Daoy (cell line): ENCODE results near the gene AMHR2. TPM values are rescaled to one million over a fixed set of nuclear protein-coding genes. Genes with fewer than 3 reads are reported as not detected.
"Not testable (repeated sequence)": the region's sequence is repeated elsewhere in the genome, so short reads cannot be mapped to it uniquely, and the experiment has no call there.

Experiments used
- DNase-seq: peaks from one replicate; pipeline ENCODE4 v3.0.0-alpha.2; 2015; ENCODE audit warnings: low read depth
- total RNA-seq: library from RNA; depleted of rRNA; stranded (reverse); fragments of >200 nt; shearing (Covaris generic); gene quantifications from 2 replicates; pipeline ENCODE4 v1.2.3, GENCODE V29; 2014; rRNA removed

The AMHR2 gene
- not detected in 2 replicates for total RNA-seq

DNA sequence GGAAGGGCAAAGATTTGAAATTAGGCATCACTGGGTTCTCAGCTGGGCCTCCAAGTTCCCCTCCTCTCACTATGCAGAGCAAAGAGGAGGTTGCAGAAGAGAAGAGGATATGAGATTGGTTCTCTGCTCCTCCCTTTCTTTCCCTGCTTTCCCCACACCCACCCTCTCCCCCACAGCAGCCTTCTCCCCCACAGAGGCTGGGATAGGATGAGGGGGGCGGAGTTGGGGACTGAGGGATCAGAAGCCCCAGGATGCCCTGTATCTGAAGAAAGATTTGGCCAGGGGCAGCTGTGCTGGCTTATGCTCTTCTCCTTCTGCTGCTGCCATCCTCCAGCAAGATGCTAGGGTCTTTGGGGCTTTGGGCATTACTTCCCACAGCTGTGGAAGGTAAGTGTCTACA, at the start of gene AMHR2:
Gene AMHR2, plus strand, starts transcription at position 259 of the 400 bp plus-strand sequence. Its CDS starts 80 bp downstream, at position 339.
- DNase-seq: no peak

DNA sequence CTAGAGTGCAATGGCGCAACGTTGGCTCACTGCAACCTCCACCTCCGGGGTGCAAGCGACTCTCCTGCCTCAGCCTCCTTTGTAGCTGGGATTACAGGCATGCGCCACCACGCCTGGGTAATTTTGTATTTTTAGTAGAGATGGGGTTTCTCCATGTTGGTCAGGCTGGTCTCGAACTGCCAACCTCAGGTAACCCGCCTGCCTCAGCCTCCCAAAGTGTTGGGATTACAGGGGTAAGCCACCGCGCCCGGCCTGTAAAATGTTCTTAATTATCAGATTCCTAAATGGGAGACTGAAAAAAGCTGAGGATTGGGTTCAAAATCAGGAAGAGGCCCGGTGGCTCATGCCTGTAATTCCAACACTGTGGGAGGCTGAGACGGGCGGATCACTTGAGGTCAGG, 49.4 kb upstream of the AMHR2 start:
- not testable (repeated sequence) for DNase-seq

DNA sequence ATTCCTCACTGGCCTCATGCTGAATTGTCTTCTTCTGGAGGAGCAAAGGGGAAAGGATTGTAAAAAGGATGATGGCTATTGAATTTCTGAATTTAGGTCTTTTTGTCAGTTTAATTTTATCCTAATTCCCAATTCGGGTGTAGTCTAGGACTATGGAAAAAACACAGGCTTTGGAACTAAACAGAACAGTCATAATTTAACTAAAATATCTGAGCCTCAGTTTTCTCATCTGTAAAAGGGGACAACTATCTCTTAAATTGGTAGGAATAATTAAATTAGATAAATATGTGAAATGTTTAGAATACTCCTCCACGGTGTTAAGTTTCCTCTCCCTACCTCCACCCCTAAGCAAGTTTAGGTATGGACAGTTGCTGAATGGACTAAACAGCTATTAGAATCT, 46.9 kb upstream of the AMHR2 start:
- DNase-seq: no peak

DNA sequence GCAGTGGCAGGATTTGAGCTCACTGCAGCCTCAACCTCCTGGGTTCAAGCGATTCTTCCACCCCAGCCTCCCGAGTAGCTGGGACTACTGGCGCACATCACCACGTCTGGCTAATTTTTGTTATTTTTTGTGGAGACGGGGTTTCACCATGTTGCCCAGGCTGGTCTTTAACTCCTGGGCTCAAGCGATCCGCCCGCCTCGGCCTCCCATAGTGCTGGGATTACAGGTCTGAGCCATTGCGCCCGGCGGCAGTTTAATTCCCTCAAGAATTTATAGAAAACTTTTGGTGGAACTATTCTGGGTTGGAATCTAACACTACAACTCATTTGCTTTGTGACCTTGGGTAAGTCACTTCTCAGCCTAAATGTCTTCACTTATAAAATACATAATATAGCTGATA, 45.4 kb upstream of the AMHR2 start:
- DNase-seq: no peak

DNA sequence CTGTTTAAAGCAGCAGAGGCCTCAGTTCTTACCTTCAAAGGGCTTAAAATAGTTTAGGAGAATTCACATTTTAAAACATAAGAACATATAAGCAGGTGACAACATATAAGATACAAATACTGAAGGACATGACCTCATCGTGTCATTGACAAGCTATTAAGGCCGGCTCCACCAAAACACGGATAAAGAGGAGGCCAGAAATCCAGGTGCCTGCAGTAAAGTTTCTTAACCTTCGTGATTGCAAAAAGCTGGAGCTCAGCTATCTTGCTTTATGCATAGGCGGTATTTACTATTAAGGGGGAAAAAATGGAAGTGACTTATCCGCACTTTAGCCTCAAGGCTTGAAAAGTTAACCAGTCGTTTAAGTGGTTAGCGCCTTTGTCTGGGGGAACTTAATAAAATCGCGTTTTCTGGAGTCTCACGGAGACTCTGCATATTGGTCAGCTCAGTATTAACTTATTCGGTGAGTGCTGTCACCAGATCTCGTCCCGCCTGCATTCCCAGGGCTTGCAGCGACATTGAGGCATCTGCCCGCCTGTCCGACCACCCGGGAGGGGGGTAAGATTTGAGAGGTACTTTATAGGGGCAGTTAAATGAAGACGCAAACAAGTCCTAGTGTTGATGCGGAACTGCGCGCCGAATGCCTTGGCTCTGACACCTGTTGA, 44.8 kb upstream of the AMHR2 start:
- peak; percentile 7 for DNase-seq

DNA sequence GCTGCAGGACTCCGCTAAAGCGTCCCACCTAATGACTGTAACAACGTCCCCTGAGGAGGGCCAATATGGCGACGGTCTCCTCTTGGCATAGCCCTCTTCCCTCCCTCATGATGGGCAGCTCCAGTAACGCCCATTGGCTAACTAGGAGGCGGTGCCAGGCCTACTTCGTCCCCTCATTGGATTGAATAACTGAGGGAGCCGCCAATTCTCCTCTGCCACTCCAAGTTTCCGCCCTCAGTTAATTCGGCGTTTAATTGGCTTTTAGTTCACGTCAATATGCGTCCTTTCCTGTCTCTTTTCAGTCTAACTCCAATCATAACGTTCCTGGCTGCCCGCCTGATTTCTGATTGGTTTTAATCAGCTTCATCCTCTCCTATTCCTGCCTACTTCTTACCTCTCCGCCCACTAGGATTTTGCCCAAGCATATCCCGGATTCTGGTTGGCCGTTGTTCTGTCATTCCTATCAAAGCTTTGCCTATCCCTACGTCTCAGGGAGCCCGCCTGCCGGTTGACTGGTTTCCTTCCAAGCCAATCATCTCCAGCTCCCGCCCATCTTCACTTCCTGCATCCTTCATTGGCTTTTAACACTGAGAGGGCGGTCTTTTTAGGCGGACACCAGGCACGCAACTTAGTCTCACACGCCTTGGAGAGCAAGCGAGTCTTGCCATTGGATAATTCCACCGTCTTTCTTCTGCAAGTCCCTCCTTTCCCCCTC, 44.1 kb upstream of the AMHR2 start:
- peak; percentile 100 for DNase-seq

DNA sequence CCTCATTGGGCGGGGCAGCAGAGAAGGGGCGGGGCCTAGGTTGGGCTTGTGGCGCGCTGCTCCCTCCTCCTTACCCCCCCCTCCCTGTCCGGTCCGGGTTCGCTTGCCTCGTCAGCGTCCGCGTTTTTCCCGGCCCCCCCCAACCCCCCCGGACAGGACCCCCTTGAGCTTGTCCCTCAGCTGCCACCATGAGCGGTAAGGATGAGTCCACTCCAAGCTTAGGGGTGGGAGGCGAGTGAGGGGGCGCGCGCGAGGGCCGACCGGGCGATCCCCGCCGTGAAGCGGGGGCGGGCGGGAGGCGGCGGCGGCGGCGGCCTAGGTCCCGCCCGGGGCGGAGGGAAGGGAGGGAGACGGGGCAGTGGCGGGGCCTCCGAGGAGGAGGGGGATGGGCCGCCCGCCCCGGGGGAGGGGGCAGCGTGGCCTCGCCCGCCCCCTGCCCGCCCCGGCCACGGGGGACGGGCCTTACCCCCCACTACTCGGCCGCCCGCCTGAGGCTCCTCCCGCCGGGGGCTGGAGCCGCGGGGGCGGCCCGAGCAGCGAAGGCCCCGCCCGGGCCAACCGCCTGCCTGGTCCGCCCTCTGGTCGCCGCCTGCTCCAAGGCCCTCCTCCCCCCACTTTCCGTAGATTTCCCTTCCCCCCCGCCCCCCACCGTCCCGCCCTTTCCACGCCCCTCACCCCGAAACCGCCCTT, 43.4 kb upstream of the AMHR2 start, which contains the start of gene SP1:
Gene SP1, plus strand, starts transcription at position 73 of the 690 bp plus-strand sequence. Its CDS starts 116 bp downstream, at position 189.
- DNase-seq: peak; percentile 96

DNA sequence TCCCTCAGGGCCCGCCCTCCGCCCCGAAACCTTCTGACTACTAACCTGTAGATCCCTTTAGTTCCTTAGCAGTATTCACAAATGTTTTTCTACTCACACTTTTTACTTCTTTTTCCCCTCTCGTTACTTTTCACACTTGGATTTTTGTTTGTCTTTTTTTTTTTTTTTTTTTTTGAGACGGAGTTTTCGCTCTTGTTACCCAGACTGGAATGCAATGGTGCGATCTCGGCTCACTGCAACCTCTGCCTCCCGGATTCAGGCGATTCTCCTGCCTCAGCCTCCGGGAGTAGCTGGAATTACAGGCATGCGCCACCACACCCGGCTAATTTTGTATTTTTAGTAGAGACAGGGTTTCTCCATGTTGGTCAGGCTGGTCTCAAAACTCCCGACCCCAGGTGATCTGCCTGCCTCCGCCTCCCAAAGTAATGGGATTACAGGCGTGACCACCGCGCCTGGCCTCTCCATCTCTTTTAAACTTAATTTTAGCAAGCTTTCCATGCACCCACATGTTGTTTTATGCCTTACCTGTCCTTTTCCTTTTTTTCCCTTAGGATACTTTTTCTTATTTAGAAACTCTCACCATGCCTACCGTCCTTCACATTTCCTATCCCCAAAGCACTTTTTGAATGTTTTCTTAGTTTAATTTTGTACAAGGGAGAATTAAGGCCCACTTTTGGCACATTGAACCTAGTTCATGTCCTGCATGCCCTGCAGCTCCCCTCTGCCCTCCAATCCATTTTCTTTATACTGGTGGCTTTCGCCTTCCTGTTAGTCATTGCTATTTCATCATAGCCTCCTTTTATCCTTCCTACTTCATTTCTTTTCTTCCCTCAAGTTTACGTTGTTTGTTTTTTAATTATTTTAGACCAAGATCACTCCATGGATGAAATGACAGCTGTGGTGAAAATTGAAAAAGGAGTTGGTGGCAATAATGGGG, 42.6 kb upstream of the AMHR2 start:
- DNase-seq: peak; percentile 35

DNA sequence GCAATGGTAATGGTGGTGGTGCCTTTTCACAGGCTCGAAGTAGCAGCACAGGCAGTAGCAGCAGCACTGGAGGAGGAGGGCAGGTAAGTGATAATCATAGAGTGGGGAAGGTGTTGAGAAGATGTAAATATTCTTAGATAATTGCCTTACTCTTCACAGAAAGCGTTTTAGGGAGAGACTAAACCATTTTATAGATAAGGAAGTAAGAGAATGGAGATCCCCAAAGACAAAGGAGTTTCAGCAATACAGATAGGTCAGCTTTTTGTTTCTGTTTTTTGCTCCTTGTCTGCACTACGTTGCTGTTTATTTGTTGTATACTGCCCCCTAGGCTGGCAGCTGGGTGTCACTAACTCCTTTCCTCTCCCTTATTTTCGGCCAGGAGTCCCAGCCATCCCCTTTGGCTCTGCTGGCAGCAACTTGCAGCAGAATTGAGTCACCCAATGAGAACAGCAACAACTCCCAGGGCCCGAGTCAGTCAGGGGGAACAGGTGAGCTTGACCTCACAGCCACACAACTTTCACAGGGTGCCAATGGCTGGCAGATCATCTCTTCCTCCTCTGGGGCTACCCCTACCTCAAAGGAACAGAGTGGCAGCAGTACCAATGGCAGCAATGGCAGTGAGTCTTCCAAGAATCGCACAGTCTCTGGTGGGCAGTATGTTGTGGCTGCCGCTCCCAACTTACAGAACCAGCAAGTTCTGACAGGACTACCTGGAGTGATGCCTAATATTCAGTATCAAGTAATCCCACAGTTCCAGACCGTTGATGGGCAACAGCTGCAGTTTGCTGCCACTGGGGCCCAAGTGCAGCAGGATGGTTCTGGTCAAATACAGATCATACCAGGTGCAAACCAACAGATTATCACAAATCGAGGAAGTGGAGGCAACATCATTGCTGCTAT, 41.7 kb upstream of the AMHR2 start:
- DNase-seq: peak; percentile 42

DNA sequence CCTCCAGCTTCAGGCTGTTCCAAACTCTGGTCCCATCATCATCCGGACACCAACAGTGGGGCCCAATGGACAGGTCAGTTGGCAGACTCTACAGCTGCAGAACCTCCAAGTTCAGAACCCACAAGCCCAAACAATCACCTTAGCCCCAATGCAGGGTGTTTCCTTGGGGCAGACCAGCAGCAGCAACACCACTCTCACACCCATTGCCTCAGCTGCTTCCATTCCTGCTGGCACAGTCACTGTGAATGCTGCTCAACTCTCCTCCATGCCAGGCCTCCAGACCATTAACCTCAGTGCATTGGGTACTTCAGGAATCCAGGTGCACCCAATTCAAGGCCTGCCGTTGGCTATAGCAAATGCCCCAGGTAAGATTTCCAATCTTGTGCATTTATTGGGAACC, 40.4 kb upstream of the AMHR2 start:
- DNase-seq: no peak

DNA sequence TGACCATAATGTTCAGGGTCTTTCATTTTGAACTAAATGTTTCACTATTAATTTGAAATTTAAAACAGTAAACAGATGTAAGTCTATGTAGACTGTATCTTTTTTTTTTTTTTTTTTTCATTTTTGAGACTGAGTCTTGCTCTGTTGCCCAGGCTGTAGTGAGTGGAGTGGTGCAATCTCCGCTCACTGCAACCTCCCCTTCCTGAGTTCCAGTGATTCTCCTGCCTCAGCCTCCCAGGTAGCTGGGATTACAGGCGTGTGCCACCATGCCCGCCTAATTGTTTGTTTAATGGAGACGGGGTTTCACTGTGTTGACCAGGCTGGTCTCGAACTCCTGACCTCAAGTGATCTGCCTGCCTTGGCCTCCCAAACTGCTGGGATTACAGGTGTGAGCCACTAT, 37.3 kb upstream of the AMHR2 start:
- not testable (repeated sequence) for DNase-seq

DNA sequence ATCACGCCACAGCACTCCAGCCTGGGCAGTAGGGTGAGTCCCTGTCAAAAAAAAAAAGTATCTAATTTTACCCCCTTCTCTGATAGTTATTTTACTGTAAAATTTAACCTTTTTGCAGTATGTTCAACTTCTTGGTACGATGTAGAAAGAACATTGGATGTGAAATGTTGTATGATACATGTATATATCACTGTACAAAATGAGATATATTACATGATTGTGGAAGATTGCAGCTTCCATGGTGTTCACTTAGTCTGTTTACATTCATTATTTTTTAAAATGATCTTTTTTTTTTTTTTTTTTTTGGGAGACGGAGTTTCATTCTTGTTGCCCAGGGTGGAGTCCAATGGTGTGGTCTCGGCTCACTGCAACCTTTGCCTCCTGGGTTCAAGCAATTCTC, 34.7 kb upstream of the AMHR2 start:
- DNase-seq: no peak

DNA sequence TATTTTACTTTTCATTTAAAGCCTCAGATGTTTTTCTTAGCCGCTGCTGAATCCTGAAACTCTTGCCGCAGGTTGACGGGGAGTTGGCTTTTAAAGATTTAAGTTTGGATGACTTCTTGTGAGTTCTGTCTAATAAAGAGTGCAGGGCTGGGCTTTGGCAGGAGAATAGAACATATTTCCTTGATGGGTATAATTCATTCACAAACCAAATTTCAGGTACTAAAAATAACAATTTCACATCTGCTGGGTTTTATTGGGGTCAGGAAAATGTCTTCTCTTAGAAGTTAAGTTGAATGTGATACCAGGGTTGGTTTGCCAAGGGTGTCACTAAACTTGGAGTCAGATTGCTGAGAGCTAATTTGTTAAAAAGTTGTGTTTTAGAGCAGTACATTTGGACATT, 34.0 kb upstream of the AMHR2 start:
- no peak for DNase-seq

DNA sequence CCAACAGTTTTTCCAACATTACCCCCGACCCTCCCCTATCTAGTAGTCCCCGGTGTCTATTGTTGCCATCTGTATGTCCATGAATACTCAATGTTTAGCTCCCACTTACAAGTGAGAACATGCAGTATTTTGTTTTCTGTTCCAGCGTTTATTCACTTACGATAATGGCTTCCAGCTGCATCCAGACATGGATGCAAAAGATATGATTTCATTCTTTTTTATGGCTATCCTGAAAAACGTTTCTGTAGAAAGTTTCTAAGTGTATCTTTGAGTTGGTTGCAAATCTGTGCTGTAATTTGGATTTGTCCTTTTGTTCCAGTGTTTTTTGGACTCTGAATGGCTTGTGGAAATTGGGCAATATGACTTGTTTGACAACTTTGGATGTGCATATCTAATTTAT, 31.9 kb upstream of the AMHR2 start:
- DNase-seq: no peak

DNA sequence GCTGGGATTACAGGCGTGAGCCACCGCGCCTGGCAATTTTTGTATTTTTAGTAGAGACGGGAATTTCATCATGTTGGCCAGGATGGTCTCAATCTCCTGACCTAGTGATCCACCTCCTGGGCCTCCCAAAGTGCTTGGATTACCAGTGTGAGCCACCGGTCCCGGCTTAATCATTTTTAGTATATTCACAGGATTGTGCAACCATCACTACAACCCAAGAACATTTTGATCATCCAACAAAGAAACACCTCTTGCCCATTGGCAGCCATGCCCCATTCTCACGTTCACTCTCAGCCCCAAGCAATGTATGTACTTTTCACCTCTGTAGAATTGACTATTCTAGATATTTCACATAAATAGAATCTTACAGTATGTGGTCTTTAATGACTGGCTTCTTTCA, 23.8 kb upstream of the AMHR2 start:
- DNase-seq: no peak

DNA sequence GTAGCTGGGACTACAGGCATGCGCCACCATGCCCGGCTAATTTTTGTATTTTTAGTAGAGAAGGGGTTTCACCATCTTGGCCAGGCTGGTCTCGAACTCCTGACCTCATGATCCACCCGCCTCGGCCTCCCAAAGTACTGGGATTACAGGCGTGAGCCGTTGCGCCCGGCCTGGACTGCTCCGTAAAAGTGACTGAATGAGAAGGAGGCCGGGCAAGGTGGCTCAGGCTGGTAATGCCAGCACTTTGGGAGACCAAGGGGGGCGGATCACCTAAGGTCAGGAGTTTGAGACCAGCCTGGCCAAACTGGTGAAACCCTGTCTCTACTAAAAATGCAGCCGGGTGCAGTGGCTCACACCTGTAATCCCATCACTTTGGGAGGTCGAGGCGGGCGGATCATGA, 21.3 kb upstream of the AMHR2 start:
- not testable (repeated sequence) for DNase-seq

DNA sequence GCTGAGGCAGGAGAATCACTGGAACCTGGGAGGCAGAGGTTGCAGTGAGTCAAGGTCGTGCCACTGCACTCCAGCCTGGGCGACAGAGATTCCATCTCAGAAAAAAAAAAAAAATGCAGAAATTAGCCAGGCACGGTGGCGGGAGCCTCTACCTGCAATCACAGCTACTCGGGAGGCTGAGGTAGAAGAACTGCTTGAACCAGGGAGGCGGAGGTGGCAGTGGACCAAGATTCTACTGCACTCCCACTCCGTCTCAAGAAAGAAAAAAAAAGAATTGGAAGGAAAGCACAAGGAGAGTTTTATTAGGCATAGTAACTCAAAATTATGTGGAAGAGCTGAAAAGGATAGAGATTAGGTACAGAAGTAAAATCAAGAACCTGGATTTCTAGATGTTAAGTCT, 20.8 kb upstream of the AMHR2 start:
- DNase-seq: no peak

DNA sequence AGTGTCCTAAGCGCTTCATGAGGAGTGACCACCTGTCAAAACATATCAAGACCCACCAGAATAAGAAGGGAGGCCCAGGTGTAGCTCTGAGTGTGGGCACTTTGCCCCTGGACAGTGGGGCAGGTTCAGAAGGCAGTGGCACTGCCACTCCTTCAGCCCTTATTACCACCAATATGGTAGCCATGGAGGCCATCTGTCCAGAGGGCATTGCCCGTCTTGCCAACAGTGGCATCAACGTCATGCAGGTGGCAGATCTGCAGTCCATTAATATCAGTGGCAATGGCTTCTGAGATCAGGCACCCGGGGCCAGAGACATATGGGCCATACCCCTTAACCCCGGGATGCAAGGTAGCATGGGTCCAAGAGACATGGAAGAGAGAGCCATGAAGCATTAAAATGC, 12.7 kb upstream of the AMHR2 start:
- no peak for DNase-seq

DNA sequence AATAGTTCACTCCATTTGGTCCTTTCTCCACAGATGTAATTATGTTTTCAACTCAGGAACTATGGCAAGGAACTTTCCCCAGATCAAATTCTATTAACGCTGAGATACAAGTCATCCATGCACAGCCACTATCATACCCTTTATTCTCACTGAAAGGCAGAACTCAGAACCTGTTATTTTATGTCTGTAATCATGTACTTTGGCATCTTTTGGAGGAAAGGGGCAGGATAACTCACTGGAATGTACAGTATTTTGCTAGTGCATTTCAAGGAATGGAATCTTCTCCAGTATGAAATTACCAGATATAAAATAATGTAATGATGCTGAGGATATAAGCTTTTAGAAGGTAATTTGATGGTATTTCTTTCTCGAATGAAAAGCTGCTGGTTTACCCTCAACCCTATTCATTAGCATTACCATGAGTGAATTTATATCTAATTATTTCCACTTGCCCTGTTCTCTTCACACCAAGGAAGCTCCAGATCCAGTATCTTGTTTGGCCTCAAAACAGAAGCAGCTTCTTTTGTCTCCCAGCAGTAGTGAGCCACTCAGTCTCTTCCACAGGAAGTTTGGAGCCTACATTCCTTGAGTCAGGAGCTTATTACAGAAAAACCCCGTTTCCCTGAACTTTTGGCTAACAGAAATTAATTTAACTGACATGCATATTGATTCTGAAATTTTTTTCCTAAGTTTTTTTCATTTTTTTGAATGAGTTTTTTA, 10.0 kb upstream of the AMHR2 start:
- no peak for DNase-seq
